GM12874 (cell line): ENCODE results near the gene TLR8.
A peak's percentile ranks its signal among the peaks of the same experiment; 100 is the strongest.

Experiments
- CTCF ChIP-seq: IDR thresholded peaks from 2 replicates; pipeline ENCODE4 v1.5.1; 2011; ENCODE audit warnings: low read depth, mild to moderate bottlenecking, control low read depth, low read length, moderate library complexity; ENCODE audit not compliant: insufficient read depth

Gene TLR8

GRCh38 chrX:12930150-12930549 lies 23.7 kb downstream of the TLR8 start:
- TF ChIP-seq CTCF = no peak

DNA sequence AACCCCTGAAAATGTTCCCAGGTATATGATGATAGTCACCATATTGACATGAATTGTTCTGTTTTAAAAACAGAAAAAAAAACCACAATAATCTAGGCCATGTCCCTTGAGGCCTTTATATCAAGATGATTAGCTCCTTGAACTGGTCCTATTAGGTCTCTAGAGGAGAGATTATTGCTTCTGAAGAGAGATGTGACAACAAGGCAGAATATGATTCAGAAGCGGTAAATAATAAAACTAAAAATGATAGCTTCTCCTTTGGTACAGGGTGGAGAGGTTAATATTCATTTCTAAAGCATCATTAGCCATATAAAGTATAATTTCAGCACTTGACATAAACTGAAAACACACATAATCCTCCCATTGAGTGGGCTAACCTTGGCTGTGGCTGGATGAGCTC lies 25.8 kb downstream of the TLR8 start:
- no peak for TF ChIP-seq CTCF

DNA sequence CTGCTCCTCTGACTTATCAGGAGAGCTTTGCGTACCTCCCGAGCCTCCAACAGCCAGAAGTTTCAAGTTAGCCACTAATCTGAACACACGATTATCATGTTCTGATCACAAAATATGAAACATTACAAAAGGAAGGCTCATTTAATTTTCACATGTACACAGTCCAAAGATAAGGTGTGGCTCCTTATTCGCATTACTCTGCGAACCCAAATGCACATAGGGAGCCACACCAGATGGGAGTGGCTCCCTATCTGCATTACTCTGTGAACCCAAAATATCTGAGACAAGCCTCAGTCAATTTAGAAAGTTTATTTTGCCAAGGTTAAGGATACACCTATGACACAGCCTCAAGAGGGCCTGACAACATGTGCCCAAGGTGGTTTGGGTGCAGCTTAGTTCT lies 28.4 kb downstream of the TLR8 start:
- TF ChIP-seq CTCF = no peak

- no peak for TF ChIP-seq CTCF
Measured at GRCh38 chrX:12936947-12937346, 30.5 kb downstream of the TLR8 start.

GRCh38 chrX:12945494-12945893 lies 39.1 kb downstream of the TLR8 start:
- no peak for TF ChIP-seq CTCF

DNA sequence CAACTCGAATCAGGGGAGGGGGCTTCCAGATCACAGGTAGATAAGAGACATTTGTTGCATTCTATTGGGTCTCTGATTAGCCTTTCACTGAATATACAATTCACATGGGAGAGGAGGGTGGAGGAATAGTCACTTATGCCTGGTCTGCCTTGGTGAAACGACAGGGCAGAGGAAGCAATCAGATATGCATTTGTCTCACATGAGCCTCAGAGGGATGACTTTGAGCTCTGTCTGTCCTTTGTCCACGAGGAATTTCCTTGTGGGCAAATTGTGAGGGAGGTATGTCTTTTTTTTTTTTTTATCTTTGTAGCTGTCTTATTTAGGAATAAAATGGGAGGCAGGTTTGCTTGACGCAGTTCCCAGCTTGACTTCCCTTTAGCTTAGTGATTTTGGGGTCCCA lies 40.0 kb downstream of the TLR8 start:
- TF ChIP-seq CTCF = no peak

GRCh38 chrX:12946838-12947544 lies 40.6 kb downstream of the TLR8 start:
- peak; percentile 87 for TF ChIP-seq CTCF
